Measurements from ENCODE around the gene EVPL.

EVPL gene

GRCh38 chr17:76013377-76013932 is 13.7 kb downstream of the EVPL start:
- no peak for TF ChIP-seq CTCF (IDR thresholded peaks at IDR 0.05; ENCODE audit: control extremely low read depth, extremely low read depth, low read depth, missing control alignments)
- DNase-seq (ENCODE audit: extremely low spot score) = no peak
- POLR2A ChIA-PET = no interaction called here
- CTCF ChIA-PET = interaction anchor here (0.6 to 17.6 kb wide), 55 partner anchors 9 to 384 kb away, joined by 3 to 266 read pairs (median 5); partner anchors contain the start of genes CDK3, EVPL, EXOC7 and MRPL38

GRCh38 chr17:76011951-76012350 is 15.2 kb downstream of the EVPL start:
- DNase-seq (ENCODE audit: extremely low spot score) = no peak
- CTCF ChIA-PET = interaction anchor here (1.0 to 17.8 kb wide), 7 partner anchors 1 to 288 kb away, joined by 3 to 266 read pairs (median 59); partner anchors contain the start of genes CDK3 and MRPL38
- POLR2A ChIA-PET = no interaction called here
- TF ChIP-seq CTCF (IDR thresholded peaks at IDR 0.05; ENCODE audit: control extremely low read depth, extremely low read depth, low read depth, missing control alignments) = no peak

- CTCF ChIA-PET = interaction anchor here (1.2 to 17.8 kb wide), 11 partner anchors 3 to 290 kb away, joined by 3 to 266 read pairs (median 5); partner anchors contain the start of genes CDK3, EVPL, MRPL38 and TRIM65
- TF ChIP-seq CTCF (IDR thresholded peaks at IDR 0.05; ENCODE audit: control extremely low read depth, extremely low read depth, low read depth, missing control alignments) = no peak
- DNase-seq (ENCODE audit: extremely low spot score) = no peak
- POLR2A ChIA-PET = interaction anchor here (1.0 kb wide), 1 partner anchor 13 kb away, joined by 3 read pairs; no protein-coding TSS in a partner anchor
Observed at GRCh38 chr17:76009969-76010661, 17.0 kb downstream of the EVPL start.

- no peak for TF ChIP-seq CTCF (IDR thresholded peaks at IDR 0.05; ENCODE audit: control extremely low read depth, extremely low read depth, low read depth, missing control alignments)
- no peak for DNase-seq (ENCODE audit: extremely low spot score)
- CTCF ChIA-PET = interaction anchor here (0.8 to 17.8 kb wide), 11 partner anchors 4 to 377 kb away, joined by 3 to 266 read pairs (median 4); partner anchors contain the start of genes CDK3, EVPL, MRPL38 and TRIM65
- POLR2A ChIA-PET = interaction anchor here (0.5 kb wide), 1 partner anchor 102 kb away, joined by 7 read pairs; no protein-coding TSS in a partner anchor
Observed at GRCh38 chr17:76009447-76009846, 17.7 kb downstream of the EVPL start.

GRCh38 chr17:76008630-76009425 is 18.3 kb downstream of the EVPL start:
- POLR2A ChIA-PET = interaction anchor here (0.5 to 0.6 kb wide), 2 partner anchors 98 to 102 kb away, joined by 3 to 7 read pairs; no protein-coding TSS in a partner anchor
- CTCF ChIA-PET = interaction anchor here (0.8 to 17.8 kb wide), 9 partner anchors 4 to 377 kb away, joined by 3 to 266 read pairs (median 4); partner anchors contain the start of genes CDK3, MRPL38 and TRIM65
- TF ChIP-seq CTCF (IDR thresholded peaks at IDR 0.05; ENCODE audit: control extremely low read depth, extremely low read depth, low read depth, missing control alignments) = no peak
- DNase-seq (ENCODE audit: extremely low spot score) = no peak

GRCh38 chr17:76008208-76008607 is 18.9 kb downstream of the EVPL start:
- ChIA-PET CTCF (interaction anchor here (0.8 to 17.8 kb wide), 9 partner anchors 5 to 378 kb away, joined by 3 to 266 read pairs (median 4); partner anchors contain the start of genes CDK3, MRPL38 and TRIM65), POLR2A (no interaction called here)
- DNase-seq (ENCODE audit: extremely low spot score) = no peak
- TF ChIP-seq CTCF (IDR thresholded peaks at IDR 0.05; ENCODE audit: control extremely low read depth, extremely low read depth, low read depth, missing control alignments) = no peak
